GM21526 (cell line): ENCODE measurements around the gene MAP1LC3B2.

ENCODE experiments used
- ATAC-seq: cut with Tn5 transposase; IDR thresholded peaks from one replicate; pipeline ENCODE4 v1.9.1; 2021; ENCODE audit warnings: moderate library complexity; ENCODE audit not compliant: unreplicated experiment, low FRiP score

Gene MAP1LC3B2

DNA sequence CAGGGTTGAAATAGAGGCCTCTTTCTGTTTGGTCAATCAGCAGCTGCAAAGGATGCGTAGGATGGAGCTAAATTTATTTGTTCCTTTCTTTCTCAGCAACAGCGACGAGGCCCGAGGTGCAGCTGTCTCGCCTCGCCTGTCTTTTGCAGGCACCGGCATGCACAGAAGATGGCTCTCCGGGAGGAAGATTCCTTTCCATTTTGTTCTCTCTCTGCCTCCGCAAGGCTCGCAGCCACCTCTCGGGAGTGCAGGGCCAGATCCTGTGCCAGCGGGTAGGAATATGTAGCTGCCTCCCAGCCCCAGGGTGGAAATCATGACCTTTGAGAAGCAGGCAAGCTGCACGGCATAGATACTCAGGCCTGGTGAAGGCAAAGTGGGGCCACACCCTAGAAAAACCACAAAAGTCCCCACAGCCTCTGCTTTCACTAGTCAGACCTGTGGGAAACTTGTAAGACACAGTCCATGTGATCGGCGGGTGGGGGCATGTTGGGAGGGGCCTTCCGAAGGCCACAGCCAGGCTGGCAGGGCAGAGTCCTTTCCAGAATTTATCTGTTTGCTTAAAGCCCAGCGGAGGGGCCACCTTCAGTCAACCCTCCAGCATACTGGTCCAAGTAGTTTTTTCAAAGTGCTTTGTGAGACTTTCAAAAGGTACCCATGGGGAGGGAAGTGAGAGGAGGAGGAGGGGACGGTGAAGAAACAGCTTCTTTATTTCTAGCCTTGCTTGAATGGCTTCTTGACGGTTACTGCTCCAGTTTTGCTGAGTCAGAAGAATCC lies at the start of gene MAP1LC3B2:
TSS of gene MAP1LC3B2 (plus strand) at position 220 of the 774 bp plus-strand sequence. CDS start 16,562 bp downstream, outside the sequence.
- peak; percentile 71 for ATAC-seq

DNA sequence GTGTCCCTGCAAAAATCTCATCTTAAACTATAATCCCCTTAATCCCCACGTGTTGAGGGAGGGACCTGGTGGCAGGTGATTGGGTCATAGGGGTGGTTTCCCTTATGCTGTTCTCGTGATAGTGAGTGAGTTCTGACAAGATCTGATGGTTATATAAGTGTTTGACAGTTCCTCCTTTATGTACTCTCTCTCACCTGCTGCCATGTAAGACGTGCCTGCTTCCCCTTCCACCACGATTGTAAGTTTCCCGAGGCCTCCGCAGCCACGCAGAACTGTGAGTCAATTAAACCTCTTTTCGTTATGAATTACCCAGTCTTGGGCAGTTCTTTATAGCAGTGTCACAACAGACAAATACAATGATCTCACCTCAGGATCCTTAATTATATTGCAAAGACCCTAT lies 45.2 kb upstream of the MAP1LC3B2 start:
- ATAC-seq, result no peak

DNA sequence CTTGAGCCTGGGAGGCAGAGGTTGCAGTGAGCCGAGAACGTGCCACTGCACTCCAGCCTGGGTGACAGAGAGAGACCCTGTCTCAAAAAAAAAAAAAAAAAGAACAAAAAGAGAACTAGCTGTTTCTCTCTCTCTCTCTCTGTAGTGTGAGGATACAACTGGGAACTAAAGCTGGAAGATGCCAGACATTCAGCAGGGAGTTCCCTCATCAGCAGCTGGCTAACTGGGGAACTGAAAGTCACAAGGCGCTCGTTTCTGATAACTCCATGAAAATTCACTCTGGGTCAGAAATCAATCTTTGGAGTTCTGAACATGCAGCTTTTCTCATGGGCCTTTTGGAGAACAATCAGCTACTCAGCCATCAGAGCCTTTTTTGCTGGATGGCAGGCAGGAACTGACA lies 43.5 kb upstream of the MAP1LC3B2 start:
- ATAC-seq, result no peak

DNA sequence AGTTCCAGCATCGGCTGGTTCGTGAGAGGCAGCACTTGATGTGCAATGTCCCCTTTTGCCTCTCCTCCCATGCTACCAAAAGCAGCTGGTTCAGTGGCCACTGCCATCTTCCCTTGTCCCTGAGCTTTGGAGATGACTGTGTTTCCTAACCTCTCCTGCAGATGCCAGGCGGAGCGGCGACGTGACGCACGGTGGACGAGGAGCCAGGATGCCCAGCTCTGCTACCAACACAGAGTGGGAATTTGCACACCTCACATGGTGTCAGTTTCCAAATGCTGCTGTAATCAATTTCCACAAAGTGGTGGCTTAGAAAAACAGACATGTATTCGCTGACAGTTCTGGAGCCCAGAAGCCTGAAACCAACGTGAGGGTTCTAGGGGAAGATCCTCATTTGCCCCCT lies 42.5 kb upstream of the MAP1LC3B2 start:
- ATAC-seq, result no peak

DNA sequence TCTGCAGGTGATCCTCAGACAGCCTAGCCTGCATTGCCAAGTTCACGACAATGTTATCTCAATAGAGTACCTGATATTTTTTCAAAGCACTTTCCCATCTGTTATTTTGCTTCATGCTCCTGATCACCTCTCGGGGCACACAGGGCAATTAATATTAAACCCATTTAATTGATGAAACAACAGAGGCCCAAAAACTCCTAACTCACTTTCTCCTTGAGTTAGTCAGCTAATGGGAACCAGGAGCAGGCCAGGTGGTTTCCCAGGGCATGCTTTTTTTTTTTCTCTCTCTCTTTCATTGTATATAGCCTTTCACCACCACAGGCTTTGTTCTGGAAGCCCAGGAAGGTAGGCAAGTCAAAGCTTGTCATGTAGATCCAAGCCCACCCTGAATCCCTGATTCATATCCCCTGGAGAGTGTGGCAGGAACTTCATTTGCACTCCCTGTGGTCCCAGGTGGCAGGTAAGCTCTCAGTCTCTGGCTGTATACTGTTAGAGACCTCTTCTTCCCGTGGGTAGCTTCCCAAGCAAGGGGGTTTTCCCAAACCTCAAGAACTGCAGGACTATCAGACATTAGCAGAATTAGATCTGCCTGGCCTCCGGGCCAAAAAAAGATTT lies 41.6 kb upstream of the MAP1LC3B2 start:
- no peak for ATAC-seq

DNA sequence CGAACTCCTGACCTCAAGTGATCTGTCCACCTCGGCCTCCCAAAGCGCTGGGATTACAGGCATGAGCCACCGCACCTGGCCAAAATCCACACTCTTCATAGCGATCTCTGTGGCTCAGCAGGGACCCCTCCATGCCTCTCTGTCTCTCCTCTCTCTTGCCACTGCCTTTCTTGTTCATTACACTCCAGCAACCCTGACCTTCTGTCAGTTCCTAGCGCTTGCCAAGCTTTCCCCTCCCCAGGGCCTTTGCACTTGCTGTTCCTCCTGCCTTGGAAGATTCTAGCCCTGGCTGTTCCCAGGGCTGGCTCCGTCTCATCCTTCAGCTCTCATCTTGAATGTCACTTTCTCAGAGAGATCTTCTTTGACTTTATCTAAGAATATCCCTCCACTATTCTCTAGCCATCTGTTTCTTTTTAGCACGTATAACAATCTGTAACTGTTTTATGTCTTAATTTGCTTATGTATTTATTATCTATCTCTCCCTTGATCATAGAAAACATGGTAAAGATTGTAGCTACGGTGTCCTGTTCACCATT lies 38.9 kb upstream of the MAP1LC3B2 start:
- no peak for ATAC-seq

DNA sequence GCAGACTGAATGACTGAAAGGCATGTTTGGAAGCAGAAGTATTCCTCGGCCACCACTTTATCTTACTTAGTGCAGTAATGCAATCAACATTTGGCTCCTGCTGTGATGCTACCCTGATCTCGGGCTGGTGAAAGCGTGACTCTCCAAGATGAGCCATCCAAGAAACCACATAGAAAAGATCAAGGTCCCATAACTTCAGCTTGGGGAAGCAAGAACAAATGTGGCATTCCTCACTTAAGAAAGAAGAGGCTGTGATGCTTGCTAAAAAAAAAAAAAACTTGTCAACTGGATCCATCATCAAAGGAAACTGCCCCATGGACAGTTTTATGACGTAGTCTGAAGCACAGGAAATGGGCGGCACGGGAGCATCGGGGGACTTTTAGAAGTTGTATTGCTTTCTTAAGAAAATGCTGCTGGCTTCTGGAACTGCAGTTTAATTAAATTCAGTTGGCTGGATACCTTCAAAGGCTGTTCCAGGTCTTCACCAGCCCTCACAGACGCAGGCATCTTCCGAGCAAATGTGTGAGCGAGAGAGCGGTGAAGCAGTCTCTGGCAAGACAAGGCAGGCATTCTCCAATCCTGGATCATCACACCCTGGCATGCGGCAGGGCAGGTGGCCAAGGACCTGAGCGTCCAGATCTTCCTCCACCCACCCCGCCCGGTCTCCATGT lies 38.2 kb upstream of the MAP1LC3B2 start:
- no peak for ATAC-seq

DNA sequence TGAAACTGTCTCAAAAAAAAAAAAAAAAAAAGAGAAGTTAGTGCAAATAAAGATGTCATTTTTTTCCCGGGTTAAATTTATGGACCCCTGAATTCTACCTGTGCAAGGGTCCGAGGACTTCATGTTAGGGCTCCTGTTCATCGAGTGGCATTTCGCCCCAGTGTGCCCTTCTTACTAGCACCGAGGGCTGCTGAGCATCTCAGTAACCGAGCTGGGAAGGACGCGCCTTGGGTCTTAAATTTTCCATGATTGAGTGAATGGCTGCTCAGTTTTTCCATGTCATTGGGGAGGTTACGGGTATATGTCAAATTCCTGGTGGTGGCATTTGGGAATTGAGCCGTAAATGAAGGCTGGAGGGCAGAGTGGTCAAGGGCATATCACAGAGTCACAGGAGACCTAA lies 34.9 kb upstream of the MAP1LC3B2 start:
- no peak for ATAC-seq

DNA sequence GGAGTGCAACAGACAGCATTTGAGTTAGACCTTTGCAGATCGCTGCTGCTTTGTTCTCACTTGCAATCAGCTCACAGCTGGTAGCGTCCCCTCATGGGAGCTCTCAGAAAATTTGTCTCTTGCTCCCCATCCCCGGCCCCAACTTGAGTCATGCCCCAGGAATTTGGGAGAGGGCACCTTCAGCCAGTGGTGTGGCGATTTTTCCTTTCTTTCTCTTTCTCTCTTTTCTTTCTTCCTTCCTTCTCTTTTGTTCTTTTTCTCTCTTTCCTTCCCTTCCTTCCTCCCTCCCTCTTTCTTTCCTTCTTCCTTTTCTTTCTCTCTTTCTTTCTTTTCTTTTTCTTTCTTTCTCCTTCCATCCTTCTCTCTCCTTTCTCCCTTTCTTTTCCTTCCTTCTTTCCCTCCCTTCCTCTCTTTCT lies 34.2 kb upstream of the MAP1LC3B2 start:
- ATAC-seq, result no peak

DNA sequence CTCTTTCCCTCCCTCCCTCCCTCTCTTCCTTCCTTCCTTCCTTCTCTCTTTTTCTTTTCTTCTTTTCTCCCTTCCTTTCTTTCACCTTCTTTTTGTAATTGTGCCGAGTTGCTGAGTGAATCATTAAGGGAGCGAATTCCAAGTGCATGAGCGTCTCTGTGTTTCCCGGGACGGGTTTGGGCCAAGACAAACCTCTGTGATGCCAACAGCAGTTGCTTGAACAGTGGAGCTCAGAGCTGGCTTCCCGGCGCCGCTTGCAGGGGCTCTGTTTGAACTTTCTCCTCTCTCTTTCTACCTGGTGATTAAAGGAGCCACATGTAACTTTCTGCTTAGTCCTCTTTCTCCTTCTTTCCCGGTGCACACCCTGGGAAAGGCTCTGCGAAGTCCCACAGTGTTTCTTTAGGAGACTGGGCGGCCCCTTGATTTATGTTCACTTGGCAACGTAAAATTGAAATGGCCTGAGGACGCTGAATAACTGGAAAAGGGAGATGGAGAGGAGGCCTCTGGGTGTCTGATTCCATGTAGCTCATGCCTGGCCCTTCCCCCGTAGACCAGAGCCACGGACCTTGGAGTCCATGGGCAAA lies 33.7 kb upstream of the MAP1LC3B2 start:
- ATAC-seq, result no peak

DNA sequence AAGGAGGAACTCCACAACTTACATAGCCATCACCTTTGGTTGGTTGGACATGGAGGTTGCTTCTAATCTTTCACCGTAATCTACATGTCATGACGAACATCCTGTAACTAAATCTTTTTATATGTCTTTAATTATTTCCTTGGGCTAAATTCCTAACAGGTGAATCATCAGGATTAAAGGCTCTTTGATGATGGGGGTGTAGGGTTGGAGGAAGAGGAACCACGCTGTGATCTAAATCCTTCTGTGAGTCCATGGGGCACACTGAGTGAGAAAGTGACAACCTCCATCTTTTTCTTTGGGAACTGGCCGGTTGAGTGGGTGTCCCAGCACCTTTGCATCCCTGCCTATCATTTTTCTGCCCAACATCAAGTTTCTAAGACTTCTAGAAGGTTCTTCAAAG lies 31.1 kb upstream of the MAP1LC3B2 start:
- no peak for ATAC-seq

DNA sequence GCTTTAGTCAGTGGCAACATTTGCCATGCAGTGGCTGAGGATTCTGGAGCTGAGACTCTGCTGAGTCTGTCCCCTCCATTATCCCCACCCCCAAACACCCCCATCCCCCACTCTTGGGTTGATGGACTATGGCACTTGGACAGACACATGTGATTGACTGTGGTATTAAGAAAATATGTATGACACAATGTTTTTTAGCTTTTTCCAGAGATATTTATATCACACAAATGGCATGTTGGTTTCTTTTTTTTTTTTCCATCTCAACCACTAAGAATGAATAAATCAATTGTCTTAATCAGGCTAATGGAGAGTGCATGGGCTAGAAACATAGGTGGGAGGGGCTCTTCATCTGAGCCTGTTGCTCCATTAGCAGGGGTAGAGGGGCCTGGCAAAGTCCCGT lies 30.7 kb upstream of the MAP1LC3B2 start:
- ATAC-seq, result no peak

DNA sequence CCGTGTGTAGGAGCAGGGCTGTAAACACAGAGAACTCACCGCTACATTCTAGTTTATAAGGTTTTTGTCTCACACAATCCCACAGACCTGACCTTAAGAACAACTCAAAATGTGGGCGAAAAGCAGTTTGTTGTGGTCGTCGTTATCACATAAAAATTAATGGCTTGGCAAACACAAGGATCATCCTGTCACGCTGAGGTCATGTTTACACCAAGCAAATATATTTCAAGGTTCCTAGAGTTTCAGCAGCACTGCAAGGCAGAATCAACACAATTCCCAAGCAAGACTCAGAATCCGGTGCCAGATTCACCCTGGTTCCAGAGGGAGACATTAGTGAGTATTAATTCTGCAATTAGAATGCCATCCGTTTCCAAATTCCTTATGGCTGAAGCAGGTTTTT lies 30.1 kb upstream of the MAP1LC3B2 start:
- ATAC-seq, result no peak

DNA sequence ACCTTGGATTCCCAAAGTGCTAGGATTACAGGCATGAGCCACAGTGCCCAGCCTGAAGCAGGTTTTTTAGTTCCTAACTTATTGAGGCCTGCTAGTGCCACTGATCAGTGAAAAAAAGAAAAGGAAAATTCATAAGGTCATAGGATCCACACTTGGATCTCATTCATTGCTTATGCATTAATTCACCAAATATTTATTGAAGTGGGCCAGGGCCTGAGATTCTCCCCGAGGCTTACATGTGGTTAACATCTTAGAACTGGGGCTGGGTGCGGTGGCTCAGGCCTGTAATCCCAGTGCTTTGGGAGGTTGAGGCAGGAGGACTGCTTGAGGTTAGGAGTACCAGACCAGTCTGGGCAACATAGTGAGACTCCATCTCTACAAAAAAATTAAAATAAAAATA lies 29.5 kb upstream of the MAP1LC3B2 start:
- ATAC-seq, result no peak

DNA sequence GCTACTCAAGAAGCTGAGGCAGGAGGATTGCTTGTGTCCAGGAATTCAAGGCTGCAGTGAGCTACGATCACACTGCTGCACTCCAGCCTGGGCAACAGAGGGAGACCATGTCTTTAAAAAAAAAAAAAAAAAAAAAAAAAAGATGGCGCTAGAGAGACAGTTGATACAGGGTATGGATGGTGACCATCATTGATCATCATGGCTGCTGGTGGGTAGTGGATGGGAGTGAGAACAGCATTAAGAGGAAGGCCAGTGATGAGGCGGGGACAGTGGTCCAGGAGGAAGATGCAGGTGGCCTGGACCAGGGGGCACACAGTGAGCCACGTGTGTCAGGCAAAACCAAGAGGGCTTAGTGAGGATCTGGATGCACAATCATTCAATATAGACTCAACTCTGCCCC lies 26.8 kb upstream of the MAP1LC3B2 start:
- no peak for ATAC-seq

DNA sequence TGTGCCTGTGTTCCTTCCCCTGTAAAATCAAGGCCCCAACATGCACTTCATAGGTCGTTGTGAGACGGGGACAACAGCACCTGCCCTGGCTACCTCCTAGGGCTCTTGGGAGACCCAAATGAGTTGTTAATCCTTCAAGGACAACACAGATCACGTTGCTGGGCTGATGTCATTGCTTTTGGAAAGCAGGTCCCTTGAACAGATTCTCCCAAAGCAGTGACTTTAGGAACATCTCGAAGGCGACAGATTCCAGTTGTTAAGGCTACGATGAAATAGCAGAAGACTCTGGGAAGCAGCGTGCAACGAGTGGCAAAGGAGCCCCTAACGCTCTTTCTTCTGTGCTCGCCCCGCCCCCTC lies 26.2 kb upstream of the MAP1LC3B2 start:
- ATAC-seq, result peak; percentile 21

DNA sequence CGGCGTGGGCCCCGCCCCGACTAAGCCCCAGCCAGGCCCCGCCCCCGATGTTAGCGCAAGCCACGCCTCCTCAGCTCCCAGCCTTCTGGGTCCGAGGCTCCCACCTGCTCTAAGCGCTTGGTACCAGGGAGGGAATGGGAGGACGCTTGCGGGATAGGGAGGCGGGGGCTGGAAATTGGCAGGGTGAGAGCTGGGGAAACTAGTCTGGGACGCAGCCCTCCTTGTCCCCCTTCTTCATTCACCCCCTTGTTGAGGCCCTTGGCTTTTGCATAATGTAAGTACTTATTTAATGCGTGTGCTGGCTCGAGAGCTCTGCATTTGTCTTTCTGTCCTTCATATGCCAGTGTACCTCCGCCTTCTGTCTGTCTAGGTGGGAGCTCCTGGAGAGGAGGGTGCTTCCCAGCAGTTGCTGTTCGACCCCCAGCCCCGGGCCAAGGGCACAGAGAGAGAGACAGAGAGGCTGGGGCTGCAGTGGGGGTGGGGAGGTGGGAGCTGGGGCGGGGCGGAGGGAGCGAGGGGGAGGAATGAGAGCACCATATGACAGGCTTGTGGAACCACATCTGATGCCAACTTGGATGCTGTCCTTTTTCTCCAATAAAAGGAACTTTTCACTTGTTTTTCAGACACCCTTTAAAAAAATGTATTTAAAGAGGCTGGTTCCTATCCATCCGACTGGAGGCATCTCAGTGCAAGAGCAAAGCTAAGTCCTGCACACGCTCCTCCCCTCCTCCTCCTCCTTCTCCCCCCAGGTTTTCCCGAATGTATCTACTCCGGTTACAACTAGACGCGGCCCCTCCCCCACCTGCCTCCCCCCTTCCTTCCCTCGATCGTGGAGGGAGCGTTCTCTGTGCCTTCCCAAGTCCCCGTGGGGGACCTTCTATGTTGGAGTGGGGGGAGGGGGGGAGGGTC lies 25.6 kb upstream of the MAP1LC3B2 start:
- peak; percentile 67 for ATAC-seq

DNA sequence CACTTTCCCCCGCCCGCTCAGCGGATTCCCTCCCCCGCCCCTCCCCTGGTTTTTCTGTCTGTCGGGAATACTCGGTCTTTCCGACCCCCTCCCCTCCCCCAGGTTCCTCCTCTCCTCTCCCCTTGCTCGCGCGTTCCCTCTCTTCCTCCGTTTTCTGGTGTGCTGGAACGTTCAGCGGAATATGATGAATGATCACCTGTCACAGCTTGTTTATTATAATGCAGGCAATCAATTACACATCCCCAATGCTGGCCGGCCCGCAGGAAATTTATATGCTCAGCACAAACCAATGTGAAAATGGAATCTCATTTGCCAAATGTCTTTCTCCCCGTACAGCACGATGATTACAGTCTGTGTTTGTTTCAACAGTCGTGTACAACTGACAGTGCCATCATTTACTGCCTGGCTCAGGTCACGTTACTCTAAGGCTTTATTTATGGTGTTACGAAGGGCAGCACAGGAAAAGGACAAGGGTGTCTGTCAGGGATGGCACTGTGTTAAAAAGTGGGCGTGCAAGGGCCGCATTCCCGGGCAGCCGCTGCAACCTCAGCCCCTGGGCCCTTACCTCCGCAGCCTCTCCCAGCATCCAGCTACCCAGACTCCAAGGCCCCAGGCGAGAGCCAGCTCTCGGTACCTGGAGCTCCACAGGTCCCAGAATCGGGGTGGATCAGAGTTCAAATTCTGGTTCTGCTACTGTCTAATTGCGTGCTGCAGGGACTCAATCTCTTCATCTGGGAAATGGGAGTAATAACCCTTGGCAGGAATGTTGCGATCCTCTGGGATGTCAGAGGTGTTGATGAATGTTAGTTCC lies 24.7 kb upstream of the MAP1LC3B2 start:
- ATAC-seq, result no peak

DNA sequence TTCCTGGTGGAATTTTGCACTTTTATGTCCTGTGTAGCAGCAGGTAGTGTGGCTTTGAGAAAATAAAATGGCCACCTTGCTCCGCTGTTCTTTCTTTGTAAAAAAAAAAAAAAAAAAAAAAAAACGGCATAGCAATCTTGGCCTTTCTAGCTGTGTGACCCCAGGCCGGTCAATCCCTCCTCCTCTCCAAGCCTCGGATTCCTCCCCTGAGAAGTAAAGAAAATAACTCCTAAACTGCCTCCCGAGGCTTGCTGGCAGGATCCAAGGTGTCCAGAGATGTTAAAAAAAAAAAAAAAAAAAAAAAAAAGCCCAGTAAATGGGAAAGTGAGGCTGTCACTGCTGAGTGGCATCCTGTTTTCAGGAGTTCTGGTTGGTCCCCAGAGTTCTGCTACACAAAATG lies 23.9 kb upstream of the MAP1LC3B2 start:
- ATAC-seq, result no peak
